OCI-LY7 (cell line): ENCODE measurements around the gene WNT16. TPM values are rescaled to one million over a fixed set of nuclear protein-coding genes. Genes with fewer than 3 reads are reported as not detected.

Source experiments
- BruUV-seq: library from RNA; stranded (reverse); fragments of 400-500 nt; replicated peaks from 2 replicates; lab custom pipeline; 2021; lab: Mats Ljungman, UMichigan
- CTCF ChIA-PET: fragments of 300-600 bp; sonication (Branson Sonifier 250); formaldehyde crosslinking; loops from one replicate; lab custom pipeline; 2022; ENCODE audit warnings: antibody characterized with exemption; ENCODE audit not compliant: unreplicated experiment; lab: Charles Lee
- POLR2A ChIA-PET: fragments of 300-600 bp; sonication (Branson Sonifier 250); formaldehyde crosslinking; loops from one replicate; lab custom pipeline; 2022; ENCODE audit warnings: antibody characterized with exemption; lab: Charles Lee
- DNase-seq: peaks from one replicate; pipeline ENCODE4 v3.0.0-alpha.2; 2015; ENCODE audit warnings: low spot score
- H2AFZ ChIP-seq: fragments of 200-600 bp; sonication (generic), shearing (Covaris generic); 2 replicates; pipeline ENCODE4 v1.6.1; 2014; ENCODE audit warnings: mild to moderate bottlenecking, antibody characterized with exemption, low read length, moderate library complexity
- H3K27ac ChIP-seq: fragments of 200-600 bp; sonication (generic); 2 replicates; pipeline ENCODE4 v1.5.1; 2014; ENCODE audit warnings: mixed run types, low read depth, mild to moderate bottlenecking, moderate library complexity, low read length, inconsistent platforms; ENCODE audit not compliant: poor library complexity, severe bottlenecking
- H3K36me3 ChIP-seq: fragments of 200-600 bp; sonication (generic); 2 replicates; pipeline ENCODE4 v1.6.1; 2014; ENCODE audit warnings: mild to moderate bottlenecking, antibody characterized with exemption, low read length, moderate library complexity, mixed read lengths; ENCODE audit not compliant: insufficient read depth
- H3K4me1 ChIP-seq: fragments of 200-600 bp; sonication (generic); 2 replicates; pipeline ENCODE4 v1.5.1; 2014; ENCODE audit warnings: mild to moderate bottlenecking, low read length; ENCODE audit not compliant: insufficient read depth, poor library complexity, severe bottlenecking
- H3K4me2 ChIP-seq: fragments of 200-600 bp; sonication (generic); 2 replicates; pipeline ENCODE4 v1.6.1; 2014; ENCODE audit warnings: mild to moderate bottlenecking, low read length
- H3K4me3 ChIP-seq: fragments of 200-600 bp; sonication (generic); 2 replicates; pipeline ENCODE4 v1.5.1; 2014; ENCODE audit warnings: mild to moderate bottlenecking, low read depth, low read length; ENCODE audit not compliant: poor library complexity, severe bottlenecking
- H3K79me2 ChIP-seq: fragments of 200-600 bp; sonication (generic); 2 replicates; pipeline ENCODE4 v1.6.1; 2016; ENCODE audit warnings: low read depth, mild to moderate bottlenecking, low read length, moderate library complexity, mixed read lengths; ENCODE audit not compliant: insufficient read depth
- H3K9me2 ChIP-seq: fragments of 200-600 bp; sonication (generic); 2 replicates; pipeline ENCODE4 v1.6.1; 2016; ENCODE audit warnings: mild to moderate bottlenecking, low read length, mixed read lengths; ENCODE audit not compliant: insufficient read depth
- H3K9me3 ChIP-seq: fragments of 200-600 bp; sonication (generic); 2 replicates; pipeline ENCODE4 v1.6.1; 2014; ENCODE audit warnings: mild to moderate bottlenecking, mixed run types, low read length, mixed read lengths
- H4K20me1 ChIP-seq: fragments of 200-600 bp; sonication (generic); 2 replicates; pipeline ENCODE4 v1.6.1; 2014; ENCODE audit warnings: mild to moderate bottlenecking, antibody characterized with exemption, low read length, moderate library complexity, mixed read lengths; ENCODE audit not compliant: insufficient read depth
- EZH2phosphoT487 ChIP-seq: fragments of 200-600 bp; sonication (generic); IDR thresholded peaks from 2 replicates; pipeline ENCODE4 v1.6.1; 2018; ENCODE audit warnings: low read depth, borderline replicate concordance, mild to moderate bottlenecking, mixed run types, antibody characterized with exemption, low read length, moderate library complexity, mixed read lengths
- intact Hi-C: fragments of 100-400 bp; cut with micrococcal nuclease; formaldehyde crosslinking; loops from one replicate; pipeline ENCODE4 v1.10.0; 2022; ENCODE audit not compliant: unreplicated experiment
- total RNA-seq, 2 experiments: library from RNA; depleted of rRNA in 1 of 2; stranded (reverse); fragments of >200 nt in 1 of 2; shearing (Covaris generic) in 1 of 2; gene quantifications; 2 replicates each; pipeline ENCODE4 v1.2.3, GENCODE V29; 2014 to 2022
- TF ChIP-seq, protein P1 (sequence below): fragments of 200-600 bp; sonication (generic); conservative IDR thresholded peaks from 2 replicates; pipeline ENCODE4 v1.5.1; 2014; ENCODE audit warnings: mild to moderate bottlenecking, antibody characterized with exemption, low read length, moderate library complexity, mixed read lengths

WNT16 gene
- total RNA-seq, 2 experiments from 2014 or later = not detected

DNA sequence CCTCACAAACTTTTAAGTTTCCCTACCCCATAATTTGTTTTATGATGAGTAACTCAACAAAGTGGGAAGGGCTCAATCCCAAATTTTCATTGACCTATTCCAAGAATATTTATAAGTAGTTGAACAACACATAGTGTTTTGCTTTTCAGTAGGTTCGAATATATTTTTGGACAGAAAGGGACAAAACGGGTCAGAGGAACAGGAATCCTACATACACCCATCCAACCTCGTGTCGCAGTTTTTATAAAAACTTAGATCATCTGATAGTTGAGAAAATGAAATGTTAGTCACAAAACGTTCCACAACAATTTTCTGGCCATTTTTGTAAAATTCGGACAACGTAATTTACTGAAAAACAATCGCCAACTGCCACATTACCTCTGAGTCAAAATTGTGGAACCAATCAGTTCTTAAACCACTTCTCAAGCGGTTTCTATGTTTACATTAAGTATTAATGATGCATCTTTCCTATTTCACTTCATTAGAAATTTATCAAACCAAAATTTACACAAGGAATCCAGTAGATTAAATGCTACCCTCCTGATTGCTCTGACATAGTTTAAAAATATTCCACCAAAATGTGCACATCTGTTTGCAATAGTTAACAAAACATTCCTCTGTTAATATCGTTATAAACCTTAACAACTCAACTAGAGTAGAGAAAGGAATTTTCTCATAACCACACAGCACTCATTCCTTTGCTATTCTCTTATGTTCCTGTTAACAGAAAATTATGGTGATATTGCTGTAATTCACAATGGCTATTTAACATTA lies 6.3 kb downstream of the WNT16 start:
- H3K9me2 ChIP-seq = no peaks in the 10 kb centered on the region
- no peak overlapping the region for H2AFZ ChIP-seq
- TF ChIP-seq EZH2phosphoT487 = no peak
- TF ChIP-seq, protein P1, sequence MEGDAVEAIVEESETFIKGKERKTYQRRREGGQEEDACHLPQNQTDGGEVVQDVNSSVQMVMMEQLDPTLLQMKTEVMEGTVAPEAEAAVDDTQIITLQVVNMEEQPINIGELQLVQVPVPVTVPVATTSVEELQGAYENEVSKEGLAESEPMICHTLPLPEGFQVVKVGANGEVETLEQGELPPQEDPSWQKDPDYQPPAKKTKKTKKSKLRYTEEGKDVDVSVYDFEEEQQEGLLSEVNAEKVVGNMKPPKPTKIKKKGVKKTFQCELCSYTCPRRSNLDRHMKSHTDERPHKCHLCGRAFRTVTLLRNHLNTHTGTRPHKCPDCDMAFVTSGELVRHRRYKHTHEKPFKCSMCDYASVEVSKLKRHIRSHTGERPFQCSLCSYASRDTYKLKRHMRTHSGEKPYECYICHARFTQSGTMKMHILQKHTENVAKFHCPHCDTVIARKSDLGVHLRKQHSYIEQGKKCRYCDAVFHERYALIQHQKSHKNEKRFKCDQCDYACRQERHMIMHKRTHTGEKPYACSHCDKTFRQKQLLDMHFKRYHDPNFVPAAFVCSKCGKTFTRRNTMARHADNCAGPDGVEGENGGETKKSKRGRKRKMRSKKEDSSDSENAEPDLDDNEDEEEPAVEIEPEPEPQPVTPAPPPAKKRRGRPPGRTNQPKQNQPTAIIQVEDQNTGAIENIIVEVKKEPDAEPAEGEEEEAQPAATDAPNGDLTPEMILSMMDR = no peak
- intact Hi-C loops = loop anchor here (10.0 kb wide), 1 partner anchor 210 kb away; no protein-coding TSS in a partner anchor
- ChIA-PET POLR2A (interaction anchor here (0.7 kb wide), 1 partner anchor 208 kb away, joined by 3 read pairs; no protein-coding TSS in a partner anchor), CTCF (no interaction called here)
- DNase-seq = no peak
- no TSS peak for BruUV-seq
- no peaks in the 10 kb centered on the region for H3K4me1 ChIP-seq
- no peaks in the 10 kb centered on the region for H4K20me1 ChIP-seq
- H3K4me3 ChIP-seq = no peak overlapping the region
- no peak overlapping the region for H3K27ac ChIP-seq
- no peak overlapping the region for H3K4me2 ChIP-seq
- H3K9me3 ChIP-seq = no peaks in the 10 kb centered on the region
- no peaks in the 10 kb centered on the region for H3K79me2 ChIP-seq
- no peaks in the 10 kb centered on the region for H3K36me3 ChIP-seq

DNA sequence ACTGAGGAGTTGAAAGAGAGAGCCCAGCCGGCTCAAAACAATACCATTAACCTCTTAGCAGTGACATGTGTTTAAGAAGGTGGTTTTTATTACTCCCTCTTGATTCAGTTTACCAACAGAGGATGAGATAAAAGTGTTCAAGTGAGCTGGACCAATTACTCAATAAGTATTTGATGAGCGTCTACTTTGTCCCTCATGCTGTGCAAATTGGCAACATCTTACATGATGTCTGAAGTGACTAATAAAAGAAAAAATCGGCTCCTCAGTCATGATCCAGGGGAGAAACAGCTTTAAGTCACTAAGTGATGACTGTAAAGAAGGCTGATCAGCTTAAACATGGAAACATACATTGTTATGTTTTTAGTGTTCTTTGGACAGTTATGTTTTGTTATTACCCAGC lies 7.8 kb downstream of the WNT16 start:
- BruUV-seq = no TSS peak
- POLR2A ChIA-PET = interaction anchor here (0.9 to 1.0 kb wide), 2 partner anchors 12 to 35 kb away, joined by 3 to 4 read pairs; no protein-coding TSS in a partner anchor
- H3K9me3 ChIP-seq = no peaks in the 10 kb centered on the region
- no peak overlapping the region for H3K27ac ChIP-seq
- no peak overlapping the region for H2AFZ ChIP-seq
- intact Hi-C loops = loop anchor here (10.0 kb wide), 1 partner anchor 212 kb away; no protein-coding TSS in a partner anchor
- H4K20me1 ChIP-seq = no peaks in the 10 kb centered on the region
- H3K4me2 ChIP-seq = no peak overlapping the region
- no peak overlapping the region for H3K4me3 ChIP-seq
- TF ChIP-seq EZH2phosphoT487 = no peak
- TF ChIP-seq, protein P1 = no peak
- CTCF ChIA-PET = interaction anchor here (0.7 kb wide), 1 partner anchor 347 kb away, joined by 3 read pairs; no protein-coding TSS in a partner anchor
- H3K4me1 ChIP-seq = no peaks in the 10 kb centered on the region
- no peak for DNase-seq
- no peaks in the 10 kb centered on the region for H3K36me3 ChIP-seq
- no peaks in the 10 kb centered on the region for H3K9me2 ChIP-seq
- H3K79me2 ChIP-seq = no peaks in the 10 kb centered on the region
